CD4-positive, alpha-beta T cell treated with Interleukin-21 for 1 hour (primary cell): ENCODE data around the gene FGFBP2.
"Not testable (repeated sequence)": the region's sequence is repeated elsewhere in the genome, so short reads cannot be mapped to it uniquely, and the experiment has no call there.

ENCODE experiments used
- DNase-seq: peaks from one replicate; pipeline ENCODE4 v3.0.0-alpha.2; 2020

Gene FGFBP2

DNA sequence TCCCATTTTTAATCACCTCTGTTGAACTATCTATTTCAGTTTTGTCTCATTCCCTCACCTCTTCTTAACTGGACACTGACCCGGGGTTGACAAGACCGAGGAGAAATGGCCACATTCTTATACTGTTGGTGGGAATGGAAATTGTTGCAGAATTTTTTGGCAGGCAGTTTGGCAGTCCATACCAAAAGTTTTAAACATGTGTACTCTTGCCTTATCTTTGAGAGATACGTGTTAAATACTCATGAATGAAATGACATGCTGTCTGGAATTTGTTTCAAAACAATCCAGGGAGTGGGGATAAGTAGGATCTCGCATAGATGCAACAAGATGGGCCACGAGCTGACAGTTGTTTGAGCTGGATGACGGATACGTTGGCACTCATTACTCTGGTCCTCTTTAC lies 36.5 kb downstream of the FGFBP2 start:
- no peak for DNase-seq

DNA sequence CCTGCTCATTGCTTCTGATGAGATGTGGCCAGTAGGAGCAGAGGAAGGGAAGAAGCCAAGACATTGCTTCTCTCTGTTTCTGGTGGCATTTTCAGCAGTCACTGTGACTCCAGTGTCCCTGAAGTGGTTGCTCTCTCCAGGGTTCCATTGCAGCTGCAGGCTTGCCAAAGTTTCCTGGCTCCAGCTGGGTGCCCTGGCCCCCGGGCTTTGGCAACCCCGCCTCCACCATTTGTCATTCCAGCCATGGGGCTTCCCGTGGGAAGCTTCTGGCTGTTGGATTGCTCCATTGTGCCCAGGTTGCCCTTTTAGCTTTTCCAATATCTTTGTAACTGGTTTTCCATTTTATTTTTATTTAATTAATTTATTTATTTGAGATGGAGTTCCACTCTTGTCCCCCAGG lies 37.1 kb downstream of the FGFBP2 start:
- DNase-seq, result no peak

DNA sequence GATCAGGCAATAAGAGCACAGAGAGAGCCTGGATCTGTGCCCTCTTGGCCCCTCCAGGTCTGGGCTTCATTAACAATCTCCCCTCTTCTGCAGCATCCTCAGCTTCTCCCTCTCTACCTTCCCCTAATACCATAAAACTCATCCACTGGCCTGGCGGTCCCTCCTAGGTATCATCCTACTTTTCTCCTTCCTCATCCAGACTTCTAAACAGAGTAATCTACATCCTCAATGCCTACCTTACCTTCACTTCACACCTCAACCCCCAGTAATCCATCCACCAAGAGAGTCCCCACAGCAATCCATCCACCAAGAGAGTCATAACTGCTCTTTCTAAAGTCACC lies 41.4 kb downstream of the FGFBP2 start:
- DNase-seq, result no peak

DNA sequence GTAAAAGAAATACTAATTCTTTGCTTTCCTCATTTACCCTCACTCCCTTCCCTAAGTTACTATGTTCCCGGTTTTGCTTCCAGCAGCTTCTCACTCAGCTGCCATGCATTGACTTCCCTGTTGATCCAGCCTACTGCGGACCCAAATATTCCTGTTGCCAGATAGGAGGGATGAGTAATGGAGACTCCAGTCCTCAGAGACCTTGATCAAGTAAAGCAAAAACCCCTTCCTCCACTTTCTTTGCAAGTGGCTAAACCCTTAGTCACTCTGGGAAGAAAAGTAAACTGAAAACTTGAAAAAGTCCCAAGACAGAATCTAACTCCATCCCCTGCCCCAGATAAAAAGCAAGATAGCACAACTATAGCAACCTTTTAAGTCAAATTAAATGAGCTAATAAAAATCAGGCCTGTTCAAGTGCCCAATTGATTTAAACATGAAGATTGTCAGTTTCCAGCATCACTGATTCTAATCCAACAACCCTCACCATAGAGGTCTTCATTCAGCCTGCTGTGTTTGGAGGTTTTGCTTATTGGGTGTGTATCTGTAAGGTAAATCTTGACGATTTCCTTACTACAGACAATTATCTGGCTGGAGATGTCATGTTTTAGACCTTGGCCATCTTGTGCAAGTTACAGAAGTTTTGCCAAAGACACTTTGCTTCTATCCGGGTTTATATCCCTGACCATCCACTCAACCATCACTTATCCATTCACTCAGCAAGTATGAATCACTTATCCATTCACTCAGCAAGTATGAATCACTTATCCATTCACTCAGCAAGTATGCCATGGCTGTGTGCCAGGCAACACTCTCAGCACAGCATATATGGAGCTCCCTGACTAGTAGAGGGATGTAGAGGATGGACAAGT lies 42.0 kb downstream of the FGFBP2 start:
- DNase-seq, result no peak

DNA sequence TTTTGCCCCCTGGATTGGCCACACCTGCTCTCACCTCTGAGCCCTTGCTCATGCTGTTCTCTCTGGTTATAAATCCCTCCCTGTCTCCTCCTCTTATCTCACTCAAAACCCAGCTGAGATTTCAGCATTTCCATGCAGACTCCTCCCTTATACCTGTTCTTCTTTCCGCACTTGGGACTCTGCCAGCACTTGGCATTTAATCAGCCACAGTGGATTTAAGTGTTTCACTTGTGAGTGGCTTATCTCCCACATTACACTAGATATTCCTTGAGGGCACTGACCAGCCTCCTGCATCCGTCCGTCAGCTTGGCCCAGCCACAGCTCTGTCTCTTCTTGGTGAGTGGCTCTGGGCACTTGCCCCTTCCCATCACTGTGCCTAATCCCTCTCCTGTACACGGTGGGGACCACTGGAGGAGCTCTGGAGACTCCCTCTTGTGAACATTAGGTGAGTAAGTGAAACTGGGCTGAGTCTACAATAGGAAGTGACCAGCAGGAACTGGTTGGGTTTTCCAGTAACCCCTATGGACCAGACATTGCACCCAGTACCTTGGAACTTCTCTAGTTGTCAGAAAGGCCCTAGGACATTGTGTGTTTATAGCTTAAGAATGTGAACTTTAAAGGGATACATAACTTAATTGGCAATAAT lies 44.4 kb downstream of the FGFBP2 start:
- no peak for DNase-seq

DNA sequence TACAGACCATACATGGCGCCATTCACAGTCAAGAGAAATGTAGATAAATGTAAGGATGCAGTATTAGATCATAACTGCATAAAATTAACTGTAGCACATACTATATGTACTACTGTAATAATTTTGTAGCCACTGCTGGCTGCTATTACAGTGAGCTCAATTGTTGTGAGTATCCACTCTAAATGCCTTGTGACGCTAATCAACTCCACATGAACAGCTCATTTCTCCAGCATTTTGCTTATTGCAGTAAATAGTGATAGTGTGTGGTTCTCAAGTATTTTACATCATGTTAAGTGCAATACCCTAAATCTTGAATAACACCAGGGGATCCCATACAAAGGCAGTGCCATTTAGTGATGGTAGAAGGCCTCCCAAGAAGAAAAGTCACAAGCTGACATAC lies 45.7 kb downstream of the FGFBP2 start:
- no peak for DNase-seq

DNA sequence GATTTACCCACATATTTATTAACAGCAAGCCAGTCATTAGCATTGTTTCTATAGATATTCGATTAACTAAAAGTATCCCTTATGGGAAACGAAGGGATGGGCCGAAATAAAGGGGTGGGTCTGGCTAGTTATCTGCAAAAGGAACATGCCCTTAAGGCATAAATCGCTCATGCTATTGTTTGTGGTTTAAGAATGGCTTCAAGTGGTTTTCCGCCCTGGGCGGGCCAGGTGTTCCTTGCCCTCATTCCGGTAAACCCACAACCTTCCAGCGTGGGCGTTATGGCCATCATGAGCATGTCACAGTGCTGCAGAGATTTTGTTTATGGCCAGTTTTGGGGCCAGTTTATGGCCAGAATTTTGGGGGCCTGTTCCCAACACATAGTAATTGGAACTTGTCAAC lies 46.6 kb downstream of the FGFBP2 start:
- DNase-seq, result not testable (repeated sequence)

DNA sequence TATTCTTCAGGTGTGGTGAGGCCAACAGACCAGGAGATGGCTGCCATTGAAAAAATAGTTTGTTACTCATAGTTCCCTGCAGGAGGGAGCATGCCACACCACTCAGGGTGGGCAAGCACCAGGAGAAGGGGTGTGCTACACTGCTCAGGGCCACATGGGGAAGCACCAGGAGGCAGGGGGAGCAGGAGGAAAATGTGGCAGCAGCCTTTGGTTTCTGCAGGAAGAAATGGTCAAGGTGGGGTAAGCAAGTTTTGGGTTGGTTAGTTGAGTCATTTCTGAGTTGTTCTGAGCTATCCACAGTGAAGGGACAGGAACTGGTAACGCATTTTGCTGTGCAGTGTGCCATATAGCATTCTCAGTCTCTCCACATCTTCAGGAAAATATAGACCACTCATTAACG lies 48.2 kb downstream of the FGFBP2 start:
- DNase-seq, result no peak

DNA sequence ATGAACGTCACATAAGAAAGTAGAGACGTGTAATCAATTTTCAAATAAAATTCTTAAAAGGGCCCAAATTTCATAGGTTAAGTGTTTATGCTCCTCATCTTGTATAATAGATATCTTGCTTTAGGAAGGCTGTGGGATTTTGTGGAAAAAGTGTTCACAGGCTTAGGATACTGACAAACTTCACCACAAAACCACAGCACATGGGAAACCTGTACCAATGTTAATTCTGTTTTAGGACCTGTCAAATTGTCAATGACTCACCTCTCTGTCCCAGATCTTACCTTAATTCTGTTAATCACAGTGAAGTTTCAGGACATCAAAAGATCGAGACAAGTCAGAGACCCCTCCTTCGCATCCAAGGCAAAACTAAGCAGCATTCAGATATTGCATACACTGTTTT lies 48.7 kb downstream of the FGFBP2 start:
- DNase-seq, result no peak

DNA sequence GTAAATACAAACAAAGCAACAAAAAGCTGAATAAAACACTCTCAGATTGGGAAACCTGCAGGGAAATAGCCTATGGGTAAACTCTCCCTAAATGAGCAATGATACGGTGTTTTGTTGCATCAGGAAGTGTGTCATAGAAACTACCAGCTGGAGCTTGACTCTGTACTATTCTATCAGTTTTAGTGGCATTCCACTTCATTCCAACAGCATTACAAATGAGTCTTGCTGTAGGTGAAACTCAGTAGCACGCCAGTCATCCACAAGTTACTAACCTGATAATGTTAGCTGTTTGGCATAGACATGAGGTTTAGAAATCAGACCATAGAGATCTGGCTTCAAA lies 49.4 kb downstream of the FGFBP2 start:
- no peak for DNase-seq

DNA sequence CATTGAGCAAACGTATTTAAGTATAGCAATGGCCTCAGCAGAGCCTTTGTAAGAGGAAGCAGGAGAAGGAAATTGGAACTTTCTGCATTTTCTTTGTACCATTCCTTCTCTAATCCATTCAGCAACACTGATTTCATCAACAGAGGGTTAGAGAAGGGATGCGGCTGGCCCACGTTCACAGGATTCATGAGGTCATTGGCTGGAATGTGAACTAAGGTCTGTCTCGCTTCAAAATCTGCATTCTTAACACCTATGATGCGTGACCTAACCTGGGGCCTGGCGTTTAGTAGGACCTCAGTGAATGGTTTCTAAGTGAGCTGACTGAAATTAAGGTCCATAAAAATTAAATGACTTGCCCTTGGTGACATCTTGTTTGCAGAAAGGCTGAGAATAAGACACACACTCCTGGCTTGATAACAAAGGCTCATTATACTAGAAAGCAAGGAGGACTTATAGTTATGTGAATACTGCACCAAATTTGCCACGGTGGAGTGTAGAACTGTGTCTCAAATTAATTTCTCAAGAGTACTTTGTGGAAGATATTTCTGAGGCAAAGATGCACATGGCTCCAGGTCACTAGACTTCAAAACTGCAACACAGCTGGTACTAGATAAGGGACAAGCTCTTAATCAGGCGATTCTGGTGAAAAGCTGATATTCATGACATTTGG lies 49.9 kb downstream of the FGFBP2 start:
- no peak for DNase-seq

DNA sequence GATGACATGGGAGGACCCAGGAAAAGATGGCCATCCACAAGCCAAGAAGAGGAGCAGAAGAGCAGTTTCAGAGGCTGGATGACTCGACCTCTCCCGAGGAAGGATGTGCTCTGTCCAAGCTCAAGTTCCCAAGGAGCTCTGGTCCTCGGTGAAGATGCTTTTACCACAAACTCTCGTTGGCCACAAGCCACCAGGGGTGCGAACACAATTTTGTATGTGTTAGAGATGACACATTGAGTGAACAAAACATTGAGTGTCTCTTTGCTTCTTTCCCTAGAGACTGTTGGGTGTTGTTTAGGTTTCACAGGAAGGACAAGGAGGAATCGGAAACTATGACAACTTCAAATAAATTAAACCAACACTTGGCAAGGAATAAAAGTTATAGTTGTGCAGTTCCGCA lies 50.7 kb downstream of the FGFBP2 start:
- no peak for DNase-seq
